ENCODE measurements around the gene PRND.

The PRND gene

GRCh38 chr20:4724459-4725262 lies 3.0 kb downstream of the PRND start:
- Histone ChIP-seq H3K4me2 (ENCODE audit: low read length) (no peak overlapping the region), H3K36me3 (replicated peaks; ENCODE audit: low read depth, low read length) (no peaks in the 10 kb centered on the region), H3K9ac (ENCODE audit: low read length) (no peak overlapping the region), H4K20me1 (ENCODE audit: insufficient read depth, low read length) (0 out of 2 replicates have a peak, but pooled peaks cover 4% of the 10 kb centered on the region), H3K4me1 (ENCODE audit: low read length) (peaks cover 26% of the 10 kb centered on the region), H3K9me3 (ENCODE audit: insufficient read depth, low read length) (no peaks in the 10 kb centered on the region), H3K79me2 (ENCODE audit: low read length) (no peaks in the 10 kb centered on the region), H2AFZ (ENCODE audit: low read depth, low read length) (no peak overlapping the region), H3K4me3 (ENCODE audit: low read length) (no peak overlapping the region), H3K27me3 (ENCODE audit: low read depth, low read length) (peaks cover 22% of the 10 kb centered on the region), H3K27ac (ENCODE audit: low read length) (no peak overlapping the region)
- TF ChIP-seq CTCF (IDR thresholded peaks at IDR 0.05; ENCODE audit: low read depth, low read length), result no peak
- TF ChIP-seq EZH2phosphoT487 (IDR thresholded peaks at IDR 0.05; ENCODE audit: low read depth), result no peak

- H2AFZ ChIP-seq (ENCODE audit: low read depth, low read length), result no peak overlapping the region
- H3K27ac ChIP-seq (ENCODE audit: low read length), result no peak overlapping the region
- TF ChIP-seq EZH2phosphoT487 (IDR thresholded peaks at IDR 0.05; ENCODE audit: low read depth) (no peak), CTCF (IDR thresholded peaks at IDR 0.05; ENCODE audit: low read depth, low read length) (no peak)
- no peaks in the 10 kb centered on the region for H3K36me3 ChIP-seq (replicated peaks; ENCODE audit: low read depth, low read length)
- H3K4me1 ChIP-seq (ENCODE audit: low read length), result peaks cover 21% of the 10 kb centered on the region
- H4K20me1 ChIP-seq (ENCODE audit: insufficient read depth, low read length), result 0 out of 2 replicates have a peak, but pooled peaks cover 1% of the 10 kb centered on the region
- no peak overlapping the region for H3K4me2 ChIP-seq (ENCODE audit: low read length)
- no peaks in the 10 kb centered on the region for H3K9me3 ChIP-seq (ENCODE audit: insufficient read depth, low read length)
- peaks cover 22% of the 10 kb centered on the region for H3K27me3 ChIP-seq (ENCODE audit: low read depth, low read length)
- H3K4me3 ChIP-seq (ENCODE audit: low read length), result no peak overlapping the region
- H3K9ac ChIP-seq (ENCODE audit: low read length), result no peak overlapping the region
- H3K79me2 ChIP-seq (ENCODE audit: low read length), result no peaks in the 10 kb centered on the region
Measured at GRCh38 chr20:4725263-4725550, 3.5 kb downstream of the PRND start.

- Histone ChIP-seq H4K20me1 (ENCODE audit: insufficient read depth, low read length) (no peaks in the 10 kb centered on the region), H2AFZ (ENCODE audit: low read depth, low read length) (peak overlapping the region; percentile 41), H3K9ac (ENCODE audit: low read length) (peak overlapping the region; percentile 6; the same call in 1 of the 2 replicates), H3K79me2 (ENCODE audit: low read length) (no peaks in the 10 kb centered on the region), H3K4me2 (ENCODE audit: low read length) (peak overlapping the region; percentile 65), H3K36me3 (replicated peaks; ENCODE audit: low read depth, low read length) (no peaks in the 10 kb centered on the region), H3K9me3 (ENCODE audit: insufficient read depth, low read length) (no peaks in the 10 kb centered on the region), H3K27me3 (ENCODE audit: low read depth, low read length) (peaks cover 20% of the 10 kb centered on the region), H3K4me1 (ENCODE audit: low read length) (peaks cover 10% of the 10 kb centered on the region), H3K27ac (ENCODE audit: low read length) (no peak overlapping the region), H3K4me3 (ENCODE audit: low read length) (peak overlapping the region; percentile 68)
- no peak for TF ChIP-seq CTCF (IDR thresholded peaks at IDR 0.05; ENCODE audit: low read depth, low read length)
- TF ChIP-seq EZH2phosphoT487 (IDR thresholded peaks at IDR 0.05; ENCODE audit: low read depth), result no peak
Measured at GRCh38 chr20:4726710-4727397, 5.1 kb downstream of the PRND start.

GRCh38 chr20:4728120-4728760 lies 6.5 kb downstream of the PRND start:
- TF ChIP-seq EZH2phosphoT487 (IDR thresholded peaks at IDR 0.05; ENCODE audit: low read depth), result no peak
- no peak for TF ChIP-seq CTCF (IDR thresholded peaks at IDR 0.05; ENCODE audit: low read depth, low read length)
- Histone ChIP-seq H3K36me3 (replicated peaks; ENCODE audit: low read depth, low read length) (no peaks in the 10 kb centered on the region), H3K79me2 (ENCODE audit: low read length) (no peaks in the 10 kb centered on the region), H3K4me1 (ENCODE audit: low read length) (peaks cover 10% of the 10 kb centered on the region), H3K9ac (ENCODE audit: low read length) (no peak overlapping the region), H2AFZ (ENCODE audit: low read depth, low read length) (no peak overlapping the region), H3K27ac (ENCODE audit: low read length) (no peak overlapping the region), H3K4me3 (ENCODE audit: low read length) (no peak overlapping the region), H3K27me3 (ENCODE audit: low read depth, low read length) (peaks cover 20% of the 10 kb centered on the region), H4K20me1 (ENCODE audit: insufficient read depth, low read length) (no peaks in the 10 kb centered on the region), H3K9me3 (ENCODE audit: insufficient read depth, low read length) (no peaks in the 10 kb centered on the region), H3K4me2 (ENCODE audit: low read length) (no peak overlapping the region)
